Bone marrow (tissue), 2 donors: Measurements from ENCODE around the gene ANO9.
"Not testable (repeated sequence)": the region's sequence is repeated elsewhere in the genome, so short reads cannot be mapped to it uniquely, and the experiment has no call there.

Experiments
- DNase-seq, 2 donors: peaks; one replicate each; lab custom pipeline; 2025; lab: John Stamatoyannopoulos, UW

ANO9 gene

DNA sequence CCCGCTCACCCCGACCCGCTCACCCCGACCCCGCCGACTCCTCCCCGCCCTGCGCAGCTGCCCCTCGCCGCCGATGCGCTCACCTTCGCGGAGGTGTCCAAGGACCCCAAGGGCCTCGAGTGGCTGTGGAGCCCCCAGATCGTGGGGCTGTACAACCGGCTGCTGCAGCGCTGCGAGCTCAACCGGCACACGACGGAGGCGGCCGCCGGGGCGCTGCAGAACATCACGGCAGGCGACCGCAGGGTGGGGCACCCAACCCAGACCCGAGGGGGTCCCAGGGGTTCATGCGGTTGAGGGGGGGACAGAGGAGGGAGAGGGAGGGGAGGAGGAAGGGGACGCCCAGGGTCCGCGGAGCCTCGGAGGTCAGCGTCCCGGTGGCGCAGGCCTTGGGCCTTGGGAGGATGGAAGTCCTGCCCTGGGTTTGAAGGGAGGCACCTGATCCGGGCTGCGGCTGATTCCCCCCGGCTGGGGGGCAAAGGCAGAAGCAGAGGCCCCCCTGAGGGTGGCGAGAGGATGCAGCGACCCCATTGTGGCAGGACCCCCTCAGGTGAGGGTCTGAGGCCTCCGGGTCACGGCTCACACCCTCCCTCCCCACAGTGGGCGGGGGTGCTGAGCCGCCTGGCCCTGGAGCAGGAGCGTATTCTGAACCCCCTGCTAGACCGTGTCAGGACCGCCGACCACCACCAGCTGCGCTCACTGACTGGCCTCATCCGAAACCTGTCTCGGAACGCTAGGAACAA is 38.6 kb downstream of the ANO9 start:
- no peak for DNase-seq

DNA sequence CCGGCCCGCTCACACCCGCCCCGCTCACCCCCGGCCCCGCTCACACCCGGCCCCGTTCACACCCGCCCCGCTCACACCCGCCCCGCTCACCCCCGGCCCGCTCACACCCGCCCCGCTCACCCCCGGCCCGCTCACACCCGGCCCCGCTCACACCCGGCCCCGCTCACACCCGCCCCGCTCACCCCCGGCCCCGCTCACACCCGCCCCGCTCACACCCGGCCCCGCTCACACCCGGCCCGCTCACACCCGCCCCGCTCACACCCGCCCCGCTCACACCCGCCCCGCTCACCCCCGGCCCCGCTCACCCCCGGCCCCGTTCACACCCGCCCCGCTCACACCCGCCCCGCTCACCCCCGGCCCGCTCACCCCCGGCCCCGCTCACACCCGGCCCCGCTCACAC is 40.6 kb downstream of the ANO9 start:
- not testable (repeated sequence) for DNase-seq

DNA sequence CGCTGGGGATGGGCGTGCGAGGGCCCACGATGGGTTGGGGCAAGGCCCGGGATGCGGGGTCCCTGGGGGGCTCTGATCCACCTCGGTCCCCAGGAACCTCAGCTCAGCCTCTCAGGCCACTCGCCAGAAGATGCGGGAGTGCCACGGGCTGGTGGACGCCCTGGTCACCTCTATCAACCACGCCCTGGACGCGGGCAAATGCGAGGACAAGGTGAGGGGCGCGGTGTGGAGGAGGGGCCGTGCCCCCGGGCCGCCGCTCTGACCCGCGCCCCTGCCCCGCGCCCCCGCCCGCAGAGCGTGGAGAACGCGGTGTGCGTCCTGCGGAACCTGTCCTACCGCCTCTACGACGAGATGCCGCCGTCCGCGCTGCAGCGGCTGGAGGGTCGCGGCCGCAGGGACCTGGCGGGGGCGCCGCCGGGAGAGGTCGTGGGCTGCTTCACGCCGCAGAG is 41.5 kb downstream of the ANO9 start:
- no peak for DNase-seq

DNA sequence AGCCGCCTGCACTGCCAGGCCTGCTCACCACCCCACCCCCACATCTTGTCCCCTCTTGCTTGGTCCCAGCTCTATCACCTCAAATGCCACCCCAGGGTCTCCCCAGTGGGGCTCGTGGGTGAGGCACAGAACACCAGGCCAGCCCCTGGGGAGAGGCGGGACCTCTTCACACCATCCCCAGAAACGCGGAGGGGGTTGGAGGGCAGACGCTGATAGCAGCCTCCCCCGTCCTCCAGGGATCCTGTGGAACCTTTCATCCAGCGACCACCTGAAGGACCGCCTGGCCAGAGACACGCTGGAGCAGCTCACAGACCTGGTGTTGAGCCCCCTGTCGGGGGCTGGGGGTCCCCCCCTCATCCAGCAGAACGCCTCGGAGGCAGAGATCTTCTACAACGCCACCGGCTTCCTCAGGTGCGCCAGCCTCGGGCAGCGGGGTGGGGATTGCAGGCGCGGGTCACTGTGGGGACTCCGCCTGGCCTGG is 42.0 kb downstream of the ANO9 start:
- no peak for DNase-seq

DNA sequence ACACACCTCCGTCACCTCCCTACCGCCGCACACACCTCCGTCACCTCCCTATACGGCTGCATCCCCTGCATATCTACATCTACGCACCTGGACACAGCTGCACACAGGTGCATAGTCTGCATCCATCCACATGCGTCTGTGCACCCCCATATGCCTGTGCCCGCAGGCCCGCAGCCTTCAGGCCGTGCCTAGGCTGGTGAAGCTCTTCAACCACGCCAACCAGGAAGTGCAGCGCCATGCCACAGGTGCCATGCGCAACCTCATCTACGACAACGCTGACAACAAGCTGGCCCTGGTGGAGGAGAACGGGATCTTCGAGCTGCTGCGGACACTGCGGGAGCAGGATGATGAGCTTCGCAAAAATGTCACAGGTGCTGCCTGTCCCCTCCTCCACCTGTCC is 43.0 kb downstream of the ANO9 start:
- DNase-seq: no peak

DNA sequence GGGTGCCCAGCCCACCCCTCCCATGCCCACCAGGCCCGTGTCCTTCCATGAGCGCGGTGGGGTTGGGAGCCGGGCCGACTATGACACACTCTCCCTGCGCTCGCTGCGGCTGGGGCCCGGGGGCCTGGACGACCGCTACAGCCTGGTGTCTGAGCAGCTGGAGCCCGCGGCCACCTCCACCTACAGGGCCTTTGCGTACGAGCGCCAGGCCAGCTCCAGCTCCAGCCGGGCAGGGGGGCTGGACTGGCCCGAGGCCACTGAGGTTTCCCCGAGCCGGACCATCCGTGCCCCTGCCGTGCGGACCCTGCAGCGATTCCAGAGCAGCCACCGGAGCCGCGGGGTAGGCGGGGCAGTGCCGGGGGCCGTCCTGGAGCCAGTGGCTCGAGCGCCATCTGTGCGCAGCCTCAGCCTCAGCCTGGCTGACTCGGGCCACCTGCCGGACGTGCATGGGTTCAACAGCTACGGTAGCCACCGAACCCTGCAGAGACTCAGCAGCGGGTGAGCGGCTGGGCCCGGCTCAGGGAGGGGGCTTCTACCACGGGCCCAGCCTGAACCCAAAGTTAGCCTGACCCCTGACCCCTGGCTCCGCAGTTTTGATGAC is 44.8 kb downstream of the ANO9 start:
- peak in 1 of 2 donors; percentile 46 for DNase-seq

DNA sequence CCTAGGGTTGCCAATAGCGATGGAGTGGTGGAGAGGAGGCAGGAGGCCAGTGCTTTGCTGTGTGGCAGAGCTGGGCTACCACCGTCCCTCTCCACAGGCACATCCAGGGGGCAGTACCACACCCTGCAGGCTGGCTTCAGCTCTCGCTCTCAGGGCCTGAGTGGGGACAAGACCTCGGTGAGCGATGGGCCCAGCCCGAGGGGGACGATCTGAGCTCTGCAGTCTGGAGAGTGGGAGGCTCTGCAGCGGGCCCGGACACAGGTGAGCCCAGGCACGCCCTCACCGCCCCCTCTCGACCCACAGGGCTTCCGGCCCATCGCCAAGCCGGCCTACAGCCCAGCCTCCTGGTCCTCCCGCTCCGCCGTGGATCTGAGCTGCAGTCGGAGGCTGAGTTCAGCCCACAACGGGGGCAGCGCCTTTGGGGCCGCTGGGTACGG is 45.3 kb downstream of the ANO9 start:
- peak in 1 of 2 donors; percentile 18 for DNase-seq

DNA sequence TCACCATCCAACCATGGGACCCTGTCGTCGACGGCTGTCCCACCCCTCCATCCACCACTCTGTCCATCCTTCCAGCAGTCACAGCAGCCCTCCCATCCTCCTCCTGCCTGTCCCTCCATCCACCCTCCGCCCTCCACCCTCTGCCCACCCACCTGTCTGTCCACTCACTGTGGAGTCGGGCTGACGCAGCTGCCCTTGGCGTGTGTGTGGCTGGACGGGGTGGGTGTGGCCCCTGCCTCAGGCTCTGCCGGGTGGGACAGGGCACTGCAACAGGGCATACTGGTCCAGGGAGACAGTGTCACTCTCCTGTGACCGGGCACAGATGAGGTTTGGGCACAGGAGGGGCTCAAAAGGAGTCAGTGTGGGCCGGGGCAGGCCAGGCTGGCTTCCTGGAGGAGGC is 45.9 kb downstream of the ANO9 start:
- DNase-seq: no peak

DNA sequence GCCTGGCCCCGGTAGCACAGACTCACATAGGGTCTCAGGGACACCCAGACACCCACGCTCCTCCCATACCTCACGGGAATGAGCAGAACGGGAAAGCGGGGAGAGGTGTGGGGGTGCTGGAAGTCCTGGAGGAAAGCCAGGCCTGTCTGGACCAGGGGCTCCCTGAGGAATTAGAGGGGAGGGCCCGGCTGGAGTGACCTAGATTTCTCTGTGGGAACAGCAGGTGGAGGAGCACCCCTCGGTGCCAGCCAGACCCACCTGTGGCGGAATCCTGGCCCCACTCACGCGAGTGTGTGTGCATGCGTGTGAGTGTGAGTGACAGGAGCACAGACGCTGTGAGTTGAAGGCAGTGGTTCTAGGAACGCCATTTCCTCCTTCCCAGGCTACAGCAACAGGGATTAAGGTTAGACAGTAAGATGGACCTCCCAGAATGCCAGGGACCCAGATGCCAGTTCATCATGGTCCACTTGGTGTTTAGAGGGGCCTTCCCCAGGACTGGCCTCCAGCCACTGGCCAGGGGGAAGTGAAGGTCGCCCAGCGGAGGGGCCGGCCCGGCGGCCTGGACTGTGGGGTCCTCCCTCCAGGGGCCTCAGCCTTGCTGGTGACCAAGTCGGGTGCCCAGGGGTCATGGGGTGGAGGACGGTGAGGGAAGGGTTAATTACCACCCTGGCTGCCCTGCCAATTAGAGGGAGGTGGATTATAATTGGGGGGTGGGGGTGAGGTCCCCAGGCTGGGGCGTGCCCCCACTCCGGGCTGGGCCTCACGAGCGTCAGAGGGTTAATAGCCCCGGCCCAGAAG is 46.8 kb downstream of the ANO9 start:
- no peak for DNase-seq

DNA sequence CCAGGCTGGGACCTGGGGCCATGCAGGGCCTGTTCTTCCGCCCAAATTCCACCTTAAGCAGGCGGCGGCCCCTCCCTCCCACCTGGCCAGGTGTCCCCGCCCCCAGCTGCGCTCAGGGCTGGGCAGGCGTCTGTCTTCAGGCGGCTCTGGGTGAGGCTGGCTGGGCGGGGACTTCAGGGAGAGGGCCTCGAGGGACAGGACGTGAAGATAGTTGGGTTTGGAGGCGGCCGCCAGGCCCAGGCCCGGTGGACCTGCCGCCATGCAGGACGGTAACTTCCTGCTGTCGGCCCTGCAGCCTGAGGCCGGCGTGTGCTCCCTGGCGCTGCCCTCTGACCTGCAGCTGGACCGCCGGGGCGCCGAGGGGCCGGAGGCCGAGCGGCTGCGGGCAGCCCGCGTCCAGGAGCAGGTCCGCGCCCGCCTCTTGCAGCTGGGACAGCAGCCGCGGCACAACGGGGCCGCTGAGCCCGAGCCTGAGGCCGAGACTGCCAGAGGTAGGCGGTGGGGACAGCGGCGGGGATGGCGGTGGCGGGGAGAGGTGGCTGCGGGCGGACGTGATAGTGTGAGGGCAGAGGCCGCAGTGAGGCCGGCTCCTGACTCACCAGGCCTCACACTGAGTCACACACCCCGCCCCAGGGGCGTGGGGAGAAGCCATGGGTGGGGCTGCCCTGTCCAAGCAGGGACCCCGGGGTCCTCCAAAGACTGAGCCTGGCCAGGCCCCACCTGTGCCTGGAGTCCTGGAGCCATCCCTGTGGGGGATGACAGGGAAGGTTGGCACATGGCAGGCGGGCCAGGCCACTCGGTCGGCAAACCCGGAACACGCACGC is 47.6 kb downstream of the ANO9 start, which contains the start of gene PKP3:
PKP3 (plus strand) TSS at position 176 of the 824 bp plus-strand sequence; CDS start at position 260, 84 bp downstream.
- DNase-seq: no peak

DNA sequence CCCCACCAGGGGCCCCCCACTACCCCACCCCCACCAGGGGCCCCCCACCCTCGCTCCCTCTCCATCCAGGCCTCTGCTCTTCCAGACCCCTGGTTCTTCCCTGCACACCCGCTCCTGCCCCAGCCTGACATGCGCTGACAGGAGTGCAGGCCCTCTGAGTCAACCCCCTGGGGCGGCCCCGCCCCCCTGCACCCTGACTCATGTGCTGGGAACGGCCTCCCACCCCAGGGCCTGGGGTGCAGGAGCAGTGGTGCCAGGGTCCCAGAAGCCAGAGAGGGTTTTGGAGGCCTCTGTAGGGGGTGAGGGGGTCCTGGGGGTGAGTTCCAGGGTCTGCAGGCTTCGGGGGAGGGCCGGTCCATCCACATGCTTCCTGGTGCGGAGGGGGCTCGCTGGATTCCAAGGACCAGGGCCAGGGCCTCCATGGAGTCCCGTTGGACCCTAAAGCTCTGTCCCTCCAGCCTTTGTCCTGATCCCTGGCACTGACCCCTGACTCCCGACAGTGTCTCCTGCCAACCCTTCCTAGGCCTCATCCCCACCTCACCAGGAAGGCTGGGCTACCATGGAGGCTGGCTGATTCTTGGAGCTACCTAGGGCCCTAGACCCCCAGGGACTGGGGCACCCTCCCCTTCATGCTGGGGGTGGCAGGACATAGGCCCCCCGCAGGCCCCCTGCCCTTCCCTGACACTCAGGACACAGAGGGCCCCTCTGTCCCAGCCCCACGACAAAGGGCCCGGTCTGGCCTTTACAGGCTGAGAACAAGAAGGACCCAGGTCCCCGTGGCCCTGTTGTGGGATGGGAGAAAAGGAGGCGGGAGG is 48.4 kb downstream of the ANO9 start:
- DNase-seq: no peak

DNA sequence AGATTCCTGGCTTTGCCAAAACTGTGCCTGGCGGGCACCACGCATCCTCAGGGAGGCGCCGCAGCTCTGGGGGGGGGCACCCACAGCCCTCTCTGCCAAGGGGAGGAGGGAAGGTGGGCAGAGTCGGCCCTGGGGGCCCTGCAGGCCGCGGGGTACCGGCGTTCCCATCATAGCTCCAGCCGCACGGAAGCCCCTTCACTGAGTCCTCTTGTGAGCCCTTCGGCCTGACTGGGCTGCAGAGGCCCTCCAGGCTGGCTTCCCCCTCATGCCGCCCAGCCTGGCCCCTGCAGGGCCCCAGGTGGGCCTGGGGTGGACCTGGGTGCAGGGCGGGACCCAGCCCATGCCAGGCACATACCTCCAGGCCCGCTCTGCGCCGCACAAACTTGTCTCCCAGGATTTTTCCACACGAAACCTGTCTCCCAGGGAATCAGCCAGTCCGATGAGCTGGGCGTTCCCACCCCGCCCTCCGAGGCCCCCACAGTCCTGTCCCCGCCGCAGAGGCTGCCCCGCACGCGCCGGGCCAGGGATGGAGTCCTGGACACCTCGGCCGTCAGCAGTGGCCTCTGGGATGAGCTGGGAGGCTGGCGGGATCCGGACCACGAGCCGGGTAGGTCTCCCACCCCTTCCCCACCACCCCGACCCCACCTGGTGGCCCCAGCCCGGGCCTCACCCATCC is 49.6 kb downstream of the ANO9 start:
- no peak for DNase-seq

DNA sequence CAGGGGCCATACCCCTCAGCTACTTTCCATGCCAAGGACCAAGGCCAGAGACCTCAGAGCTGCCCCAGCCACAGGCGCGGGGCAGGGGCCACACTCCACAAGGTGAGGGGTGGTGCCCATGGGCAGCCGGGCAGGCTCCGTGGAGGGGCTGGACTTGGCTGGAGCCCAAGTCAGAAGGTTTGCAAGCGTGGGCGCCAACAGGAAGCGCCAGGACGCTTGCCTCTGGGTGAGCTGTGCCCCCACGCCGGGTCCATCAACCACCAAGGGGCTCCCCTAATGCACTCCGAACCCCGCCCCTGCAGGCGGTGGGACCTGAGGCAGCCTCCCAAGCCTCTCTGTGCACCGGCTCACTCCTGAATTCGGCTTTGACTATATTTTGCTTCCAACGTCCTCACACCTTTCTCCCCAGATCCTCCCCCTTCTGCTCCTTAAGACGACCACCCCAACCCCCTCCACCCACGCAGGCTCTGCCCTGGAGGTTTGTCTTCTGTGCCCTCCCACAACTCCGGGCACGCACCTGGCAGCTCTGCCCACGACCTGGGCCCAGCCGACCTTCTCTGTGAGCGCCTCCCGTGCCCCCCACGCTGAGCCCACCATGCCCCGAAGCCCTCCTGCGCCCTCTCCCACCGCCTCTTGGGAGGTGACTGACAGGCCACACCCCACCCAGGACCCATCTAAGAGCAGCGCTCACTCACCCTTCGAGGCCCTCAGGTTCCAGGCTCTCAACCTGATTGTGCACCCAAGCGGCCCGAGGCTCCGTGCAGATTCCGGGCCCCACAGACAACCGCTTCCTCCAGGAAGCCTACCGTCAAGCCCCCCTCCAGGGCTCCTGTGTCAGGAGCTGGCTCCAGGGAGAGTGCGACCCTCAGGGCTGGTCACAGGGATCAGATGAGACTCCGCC is 50.4 kb downstream of the ANO9 start:
- DNase-seq: no peak

DNA sequence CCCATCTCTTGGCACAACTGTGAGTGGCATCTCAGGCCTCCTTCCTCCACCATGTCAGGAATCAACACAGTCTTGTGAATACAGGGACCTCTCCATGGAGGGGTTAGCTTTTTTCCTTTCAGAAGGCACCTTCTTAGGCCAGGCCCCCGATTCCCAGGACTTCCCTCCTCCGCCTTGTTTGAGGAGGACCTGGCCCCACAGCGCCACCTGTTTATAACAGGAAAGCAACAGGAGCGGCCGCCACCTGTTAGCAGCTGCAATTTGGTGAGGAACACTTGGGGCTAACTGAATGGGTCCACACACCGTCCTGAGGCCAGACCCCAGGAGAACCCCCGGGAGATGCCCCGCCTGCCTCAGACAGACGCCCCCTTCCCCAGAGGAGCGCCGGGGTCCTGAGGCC is 51.6 kb downstream of the ANO9 start:
- DNase-seq: no peak

DNA sequence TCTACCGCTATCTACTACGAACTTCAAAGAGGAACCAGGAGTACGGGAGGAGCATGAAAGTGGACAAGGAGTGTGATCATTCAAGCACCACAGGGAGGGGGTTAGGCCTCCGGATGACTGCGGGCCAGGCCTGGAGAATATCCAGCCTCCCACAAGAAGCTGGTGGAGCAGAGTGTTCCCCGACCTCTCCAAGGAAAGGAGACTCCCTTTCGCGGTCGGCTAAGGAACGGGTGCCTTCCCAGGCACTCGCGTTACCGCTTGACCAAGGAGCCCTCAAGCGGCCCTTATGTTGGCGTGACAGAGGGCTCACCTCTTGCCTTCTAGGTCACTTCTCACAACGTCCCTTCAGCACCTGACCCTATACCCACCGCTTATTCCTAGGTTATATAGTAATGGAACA is 52.4 kb downstream of the ANO9 start:
- DNase-seq: not testable (repeated sequence)

DNA sequence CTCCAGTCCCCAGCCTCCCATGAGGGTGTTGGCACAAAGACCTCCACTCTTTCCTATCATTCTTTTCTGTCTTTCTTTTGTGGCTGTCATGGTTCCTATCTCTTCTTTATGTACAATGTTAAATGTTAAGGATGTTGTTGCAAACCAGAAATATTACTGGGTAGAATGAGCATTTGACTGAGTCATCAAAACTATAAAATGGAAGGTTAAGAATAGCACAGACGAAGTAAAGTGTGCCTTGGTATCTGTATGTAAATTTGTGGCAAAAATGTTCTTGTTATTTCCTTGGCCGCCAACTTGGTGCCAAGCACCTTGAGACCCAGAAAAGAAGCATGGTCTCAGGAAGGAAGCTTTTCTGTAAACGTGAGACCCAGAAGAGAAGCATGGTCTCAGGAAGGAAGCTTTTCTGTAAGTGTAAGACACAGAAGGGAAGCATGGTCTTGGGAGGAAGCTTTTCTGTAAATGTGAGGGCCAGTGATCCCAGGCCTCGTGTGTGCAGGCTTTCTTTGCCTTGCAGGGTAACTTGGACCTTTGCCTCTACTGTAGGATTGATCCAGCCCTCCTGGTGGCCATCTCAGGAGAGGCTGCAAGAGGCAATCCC is 54.5 kb downstream of the ANO9 start:
- no peak for DNase-seq

DNA sequence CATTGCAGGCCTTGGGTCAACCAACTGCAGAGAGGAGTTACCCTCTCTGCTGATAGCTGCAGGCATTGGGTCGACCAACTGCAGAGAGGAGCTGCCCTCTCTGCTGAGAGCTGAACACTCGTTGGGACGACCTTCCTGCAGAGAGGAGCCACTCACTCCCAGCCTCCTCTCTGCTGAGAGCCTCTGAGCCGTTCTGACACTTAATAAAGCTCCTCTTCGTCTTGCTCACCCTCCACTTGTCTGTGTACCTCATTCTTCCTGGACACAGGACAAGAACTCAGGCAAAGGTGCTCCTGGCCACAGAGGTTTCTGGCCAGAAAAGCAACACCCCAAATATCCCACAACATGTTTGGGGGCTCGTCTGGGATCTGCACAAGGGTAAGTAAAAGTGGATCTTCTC is 55.3 kb downstream of the ANO9 start:
- no peak for DNase-seq

DNA sequence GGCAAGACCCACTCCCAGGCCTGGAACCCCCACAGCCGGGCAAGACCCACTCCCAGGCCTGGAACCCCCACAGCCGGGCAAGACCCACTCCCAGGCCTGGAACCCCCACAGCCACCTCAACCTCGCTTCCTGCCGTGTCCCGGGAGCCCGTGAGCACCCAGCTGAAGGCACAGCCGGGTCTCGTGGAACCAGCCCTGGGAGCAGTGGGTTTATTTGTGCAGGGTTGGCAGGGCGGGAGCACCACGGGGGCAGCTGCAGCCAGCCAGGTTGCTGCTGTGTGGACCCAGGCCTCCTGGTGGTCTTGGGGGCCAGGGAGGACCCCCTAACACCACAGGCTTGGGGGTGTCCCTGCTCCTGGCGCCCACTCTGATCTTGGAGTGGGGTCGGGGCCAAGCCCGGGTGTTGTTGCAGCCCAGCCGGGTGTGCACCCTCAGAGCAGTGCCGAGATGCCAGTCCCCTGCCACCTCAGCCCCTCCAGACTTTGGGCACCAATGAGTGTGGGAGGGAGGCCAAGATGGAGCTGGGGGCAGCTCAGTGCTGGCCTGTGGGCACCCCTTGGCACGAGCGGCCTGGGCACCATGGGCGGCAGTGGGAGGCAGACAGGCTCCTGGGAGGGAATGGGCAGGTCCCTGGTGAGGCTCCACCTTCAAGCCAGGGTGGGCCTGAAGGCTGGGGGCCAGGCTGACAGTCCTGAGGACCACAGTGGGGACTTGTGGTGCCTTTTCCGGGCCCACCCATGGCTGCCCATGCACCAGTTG is 56.0 kb downstream of the ANO9 start:
- DNase-seq: no peak
